Panc1 (cell line): ENCODE data around the gene MORN1. TPM values are rescaled to one million over a fixed set of nuclear protein-coding genes. Genes with fewer than 3 reads are reported as not detected.

Source experiments
- ATAC-seq: fragments of 200-7000 bp; cut with Tn5 transposase; 2 replicates; pipeline ENCODE4 v1.9.1; 2020; ENCODE audit warnings: mild to moderate bottlenecking, moderate library complexity
- BruUV-seq: library from RNA; stranded (reverse); fragments of 400-500 nt; replicated peaks from 2 replicates; lab custom pipeline; 2021; lab: Mats Ljungman, UMichigan
- CTCF ChIA-PET: fragments of 300-600 bp; sonication (Branson Sonifier 250); formaldehyde crosslinking; loops from one replicate; lab custom pipeline; 2022; ENCODE audit warnings: antibody characterized with exemption; lab: Charles Lee
- POLR2A ChIA-PET: fragments of 300-600 bp; sonication (Branson Sonifier 250); formaldehyde crosslinking; loops from one replicate; lab custom pipeline; 2022; ENCODE audit warnings: antibody characterized with exemption; lab: Charles Lee
- DNase-seq: peaks from one replicate; pipeline ENCODE4 v3.0.0-alpha.2; 2010; ENCODE audit warnings: low read depth, low spot score
- H3K27ac ChIP-seq: 2 replicates; pipeline ENCODE4 v1.5.1; 2011; ENCODE audit warnings: mild to moderate bottlenecking, low read length, inconsistent platforms
- H3K27me3 ChIP-seq: fragments of 200-500 bp; sonication (Bioruptor generic); 2 replicates; pipeline ENCODE4 v1.6.0; 2014; ENCODE audit warnings: low read length, inconsistent platforms; ENCODE audit not compliant: control insufficient read depth, insufficient read depth
- H3K36me3 ChIP-seq: fragments of 200-500 bp; sonication (Bioruptor generic); 2 replicates; pipeline ENCODE4 v1.5.1; 2014; ENCODE audit warnings: inconsistent platforms, mild to moderate bottlenecking, low read length, moderate library complexity; ENCODE audit not compliant: control insufficient read depth, insufficient read depth
- H3K4me1 ChIP-seq: 2 replicates; pipeline ENCODE4 v1.5.1; 2011; ENCODE audit warnings: inconsistent platforms, mild to moderate bottlenecking, low read length, moderate library complexity; ENCODE audit not compliant: control insufficient read depth, insufficient read depth
- H3K4me3 ChIP-seq, 2 experiments: 2 replicates each; pipeline ENCODE4 v1.5.1; 2011 to 2012; ENCODE audit warnings: low read depth in 2 of 2, low read length in 2 of 2, mild to moderate bottlenecking in 2 of 2, inconsistent platforms in 1 of 2, moderate library complexity in 1 of 2
- H3K9me3 ChIP-seq: fragments of 200-500 bp; sonication (Bioruptor generic); 2 replicates; pipeline ENCODE4 v1.5.1; 2014; ENCODE audit warnings: low read depth, mild to moderate bottlenecking, inconsistent platforms, low read length, moderate library complexity; ENCODE audit not compliant: control insufficient read depth, insufficient read depth
- CTCF ChIP-seq: fragments of 450-650 bp; IDR thresholded peaks from 2 replicates; pipeline ENCODE4 v1.5.1; 2017; ENCODE audit warnings: mild to moderate bottlenecking
- POLR2AphosphoS5 ChIP-seq: IDR thresholded peaks from 2 replicates; pipeline ENCODE4 v1.6.1; 2012; ENCODE audit warnings: mild to moderate bottlenecking, low read depth, low read length, moderate library complexity
- REST ChIP-seq, 2 experiments: IDR thresholded peaks; 2 replicates each; pipeline ENCODE4 v1.6.1; 2011 to 2012; ENCODE audit warnings: low read depth in 2 of 2, control low read depth in 1 of 2, low read length in 1 of 2, mild to moderate bottlenecking in 1 of 2, moderate library complexity in 1 of 2; ENCODE audit not compliant: insufficient read depth in 1 of 2
- SIN3A ChIP-seq: IDR thresholded peaks from 2 replicates; pipeline ENCODE4 v1.6.1; 2012; ENCODE audit warnings: low read depth, mild to moderate bottlenecking, low read length, moderate library complexity, borderline replicate concordance; ENCODE audit not compliant: insufficient read depth
- in situ Hi-C: cut with HindIII; loops from 2 replicates; pipeline ENCODE4 v1.10.0; 2016; ENCODE audit warnings: low sequenced_read_pairs, low pct_unique_long_range_greater_than_20kb
- intact Hi-C: fragments of 100-400 bp; cut with micrococcal nuclease; formaldehyde crosslinking; loops from one replicate; pipeline ENCODE4 v1.10.0; 2022; ENCODE audit not compliant: unreplicated experiment
- total RNA-seq: library from RNA; stranded (reverse); gene quantifications from one replicate; pipeline ENCODE4 v1.2.1, GENCODE V29; 2021; ENCODE audit not compliant: unreplicated experiment

Gene MORN1
- total RNA-seq, 1 experiment from 2014 or later, result 21.3 TPM

DNA sequence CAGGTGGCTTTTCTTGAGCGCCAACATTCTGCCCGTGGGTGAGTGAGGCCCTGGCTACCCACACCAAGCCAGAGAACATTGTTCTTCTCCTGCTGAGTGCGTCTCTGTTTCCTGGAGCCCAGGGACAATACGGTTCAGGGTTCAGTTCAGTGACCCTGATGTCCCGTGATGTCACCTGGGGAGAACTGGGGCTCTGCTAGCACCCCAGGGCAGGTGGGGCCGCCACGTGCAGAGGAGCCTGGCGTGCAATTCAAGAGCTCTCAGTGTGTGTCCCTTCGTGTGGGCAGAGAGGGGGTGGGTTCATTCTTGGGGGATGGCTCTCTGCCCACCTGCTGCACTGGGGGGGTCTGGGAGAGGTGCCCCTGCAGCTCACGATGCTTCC, 39.2 kb upstream of the MORN1 start:
- BruUV-seq, result no TSS peak
- Histone ChIP-seq H3K4me3 (no peak overlapping the region), H3K27ac (no peak overlapping the region), H3K4me1 (peaks cover 3% of the 10 kb centered on the region; the same call in 1 of the 2 replicates), H3K27me3 (no peaks in the 10 kb centered on the region), H3K9me3 (no peaks in the 10 kb centered on the region), H3K36me3 (no peaks in the 10 kb centered on the region)
- DNase-seq (no peak), ATAC-seq (no peak)
- ChIA-PET POLR2A (no interaction called here), CTCF (interaction anchor here (0.6 to 1.3 kb wide), 3 partner anchors 15 to 73 kb away, joined by 3 to 8 read pairs (median 3); no protein-coding TSS in a partner anchor)
- in situ Hi-C loops (no loop called here), intact Hi-C loops (no loop called here)
- no peak for TF ChIP-seq CTCF
- TF ChIP-seq POLR2AphosphoS5, result no peak
- TF ChIP-seq SIN3A, result no peak
- no peak for TF ChIP-seq REST (IDR thresholded peaks at IDR 0.05; ENCODE audit: insufficient read depth in 1 of 2, low read depth in 2 of 2, low read length in 1 of 2)

DNA sequence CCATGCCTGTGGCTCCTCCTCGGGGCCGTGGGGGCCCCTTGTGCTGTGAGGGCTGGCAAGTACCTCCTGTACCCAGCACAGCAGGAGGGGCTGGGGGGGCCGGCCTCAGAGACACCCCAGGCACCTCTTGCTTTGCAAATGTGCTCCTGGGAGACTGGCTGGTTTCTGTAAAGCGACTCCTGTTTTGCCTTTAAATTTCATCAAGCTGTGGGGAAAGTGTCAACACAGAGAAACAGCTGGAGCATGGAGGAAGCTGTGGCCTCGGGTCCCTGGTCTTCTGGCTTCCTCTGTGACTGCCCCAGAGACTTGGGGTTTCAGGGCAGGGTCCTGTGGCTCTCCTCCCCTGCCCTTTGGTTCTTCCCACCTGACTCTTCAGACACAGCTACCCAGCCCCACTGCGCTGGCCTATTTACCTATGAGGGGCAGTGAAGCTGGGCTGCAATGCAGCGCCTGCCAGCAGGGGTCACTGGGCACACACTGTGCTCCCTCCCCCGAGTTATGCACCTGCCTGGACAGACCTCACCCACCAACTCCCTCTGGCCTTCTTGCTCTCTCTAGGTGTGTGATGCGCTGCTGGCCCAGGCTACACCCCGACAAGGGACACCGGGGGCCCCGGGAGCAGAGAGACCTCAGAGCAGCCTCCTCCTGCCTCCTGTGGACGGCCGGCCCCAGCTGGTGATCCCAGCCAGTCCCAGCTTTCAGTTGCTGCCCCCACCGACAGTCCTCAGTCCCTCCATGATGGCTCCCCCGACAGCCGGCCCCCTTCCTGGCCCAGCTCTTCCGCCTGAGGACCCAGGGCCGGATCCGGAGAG, 38.6 kb upstream of the MORN1 start:
- no TSS peak for BruUV-seq
- no peak for DNase-seq
- Histone ChIP-seq H3K4me3 (no peak overlapping the region), H3K4me1 (peaks cover 3% of the 10 kb centered on the region; the same call in 1 of the 2 replicates), H3K9me3 (no peaks in the 10 kb centered on the region), H3K27ac (no peak overlapping the region), H3K36me3 (no peaks in the 10 kb centered on the region), H3K27me3 (no peaks in the 10 kb centered on the region)
- ATAC-seq, result peak; percentile 60
- POLR2A ChIA-PET, result no interaction called here
- CTCF ChIA-PET, result interaction anchor here (0.6 to 1.3 kb wide), 4 partner anchors 10 to 73 kb away, joined by 3 to 8 read pairs (median 4); no protein-coding TSS in a partner anchor
- TF ChIP-seq SIN3A (no peak), CTCF (peak; percentile 88)
- intact Hi-C loops (no loop called here), in situ Hi-C loops (no loop called here)
